GM12878 (cell line): Measurements from ENCODE around the gene TTLL6. TPM values are rescaled to one million over a fixed set of nuclear protein-coding genes. Genes with fewer than 3 reads are reported as not detected.

Experiments
- ATAC-seq: fragments of 200-7000 bp; cut with Tn5 transposase; 3 replicates; pipeline ENCODE4 v1.9.1; 2020; ENCODE audit warnings: mild to moderate bottlenecking, moderate library complexity
- BruUV-seq: library from RNA; stranded (reverse); fragments of 400-500 nt; replicated peaks from 2 replicates; lab custom pipeline; 2021; lab: Mats Ljungman, UMichigan
- CTCF ChIA-PET: fragments of 300-600 bp; sonication (Branson Sonifier 250); formaldehyde crosslinking; extraction: SDS; loops from one replicate; lab custom pipeline; 2021; ENCODE audit warnings: inconsistent platforms; lab: Yijun Ruan, JAX
- POLR2A ChIA-PET: fragments of 350-600 bp; formaldehyde crosslinking; extraction: SDS; loops from one replicate; lab custom pipeline; 2021; ENCODE audit warnings: inconsistent platforms; lab: Charles Lee
- RAD21 ChIA-PET: fragments of 300-600 bp; sonication (Branson Sonifier 250); formaldehyde crosslinking; loops from one replicate; lab custom pipeline; 2023; ENCODE audit warnings: antibody characterized with exemption; ENCODE audit not compliant: unreplicated experiment; lab: Charles Lee
- SMC1A ChIA-PET: fragments of 300-600 bp; sonication (Branson Sonifier 250); formaldehyde crosslinking; loops from one replicate; lab custom pipeline; 2023; ENCODE audit not compliant: unreplicated experiment, uncharacterized antibody; lab: Charles Lee
- DNase-seq: peaks from one replicate; pipeline ENCODE4 v3.0.0-alpha.2; 2011; ENCODE audit warnings: low read depth, low spot score
- FAIRE-seq: peaks from 3 replicates; lab custom pipeline; 2011; peaks lifted over from hg19 to GRCh38; lab: Jason Lieb, UNC
- H2AFZ ChIP-seq: 2 replicates; pipeline ENCODE4 v1.6.0; 2011; ENCODE audit warnings: low read depth, low read length, control low read depth; ENCODE audit not compliant: control insufficient read depth
- H3K27ac ChIP-seq: 2 replicates; pipeline ENCODE4 v1.5.1; 2011; ENCODE audit warnings: control low read depth; ENCODE audit not compliant: control insufficient read depth, insufficient read depth
- H3K27me3 ChIP-seq, 2 experiments: replicated peaks in 1 of 2; 2 replicates each; pipeline versions ENCODE4 v1.6.0 to v1.6.1; 2011; ENCODE audit warnings: low read length in 1 of 2; ENCODE audit not compliant: control insufficient read depth in 2 of 2, insufficient read depth in 2 of 2
- H3K36me3 ChIP-seq, 2 experiments: 2 replicates each; pipeline ENCODE4 v1.5.1; 2011; ENCODE audit warnings: low read length in 1 of 2; ENCODE audit not compliant: control insufficient read depth in 2 of 2, insufficient read depth in 2 of 2
- H3K4me1 ChIP-seq: 2 replicates; pipeline ENCODE4 v1.6.1; 2011; ENCODE audit warnings: mild to moderate bottlenecking, low read length, moderate library complexity, mixed read lengths; ENCODE audit not compliant: control insufficient read depth, insufficient read depth
- H3K4me2 ChIP-seq: 2 replicates; pipeline ENCODE4 v1.6.0; 2011; ENCODE audit warnings: control low read depth; ENCODE audit not compliant: control insufficient read depth, insufficient read depth
- H3K4me3 ChIP-seq: fragments of 200-600 bp; sonication (generic); 2 replicates; pipeline ENCODE4 v1.5.1; 2016
- H3K79me2 ChIP-seq: 2 replicates; pipeline ENCODE4 v1.6.0; 2011; ENCODE audit warnings: low read length; ENCODE audit not compliant: control insufficient read depth, insufficient read depth
- H3K9ac ChIP-seq: 2 replicates; pipeline ENCODE4 v1.8.0; 2011; ENCODE audit warnings: low read length, control low read depth, mixed read lengths; ENCODE audit not compliant: control insufficient read depth, insufficient read depth
- H3K9me3 ChIP-seq: replicated peaks from 3 replicates; pipeline ENCODE4 v1.5.1; 2011; ENCODE audit warnings: mild to moderate bottlenecking, low read length; ENCODE audit not compliant: control insufficient read depth, insufficient read depth
- H4K20me1 ChIP-seq: 2 replicates; pipeline ENCODE4 v1.6.0; 2011; ENCODE audit not compliant: control insufficient read depth, insufficient read depth
- BACH1 ChIP-seq: fragments of 450-650 bp; IDR thresholded peaks from 2 replicates; pipeline ENCODE4 v1.6.1; 2017; ENCODE audit warnings: mild to moderate bottlenecking, borderline replicate concordance
- BHLHE40 ChIP-seq, 2 experiments: fragments of 450-650 bp in 1 of 2; IDR thresholded peaks; 2 replicates each; pipeline ENCODE4 v1.6.1; 2011 to 2017; ENCODE audit warnings: low read depth in 2 of 2, borderline replicate concordance in 1 of 2, improper control_type of control experiment in 1 of 2, low read length in 1 of 2, mild to moderate bottlenecking in 1 of 2
- BRCA1 ChIP-seq: IDR thresholded peaks from 2 replicates; pipeline ENCODE4 v1.6.1; 2011; ENCODE audit warnings: low read depth, low read length, improper control_type of control experiment
- CBFB ChIP-seq: IDR thresholded peaks from 2 replicates; pipeline ENCODE4 v1.6.1; 2016; ENCODE audit warnings: antibody characterized with exemption, low read depth
- DPF2 ChIP-seq: fragments of 450-650 bp; IDR thresholded peaks from 2 replicates; pipeline ENCODE4 v1.6.1; 2017; ENCODE audit warnings: mild to moderate bottlenecking
- IKZF2 ChIP-seq, 2 experiments: fragments of 450-650 bp; IDR thresholded peaks; 2 replicates each; pipeline ENCODE4 v1.6.1; 2017; ENCODE audit warnings: mild to moderate bottlenecking in 2 of 2, moderate library complexity in 2 of 2
- JUNB ChIP-seq: IDR thresholded peaks from 2 replicates; pipeline ENCODE4 v1.6.1; 2016; ENCODE audit warnings: antibody characterized with exemption, mild to moderate bottlenecking
- MEF2A ChIP-seq: IDR thresholded peaks from 2 replicates; pipeline ENCODE4 v1.6.1; 2011; ENCODE audit warnings: low read depth, mild to moderate bottlenecking, low read length, moderate library complexity; ENCODE audit not compliant: insufficient read depth
- RUNX3 ChIP-seq: IDR thresholded peaks from 2 replicates; pipeline ENCODE4 v1.6.1; 2012; ENCODE audit warnings: low read length, inconsistent platforms
- ZNF384 ChIP-seq: IDR thresholded peaks from 2 replicates; pipeline ENCODE4 v1.6.1; 2012; ENCODE audit warnings: low read depth, mild to moderate bottlenecking, low read length, improper control_type of control experiment, borderline replicate concordance
- WGBS: methylation state at CpG from one replicate; pipeline ENCODE4 v1.1.6; 2016; ENCODE audit warnings: low lambda C conversion rate; ENCODE audit not compliant: insufficient replicate concordance, insufficient coverage; ENCODE audit errors: missing lambda C conversion rate; 5-methylcytosine and 5-hydroxymethylcytosine counted together
- in situ Hi-C: fragments of 300-500 bp; cut with MboI; formaldehyde crosslinking; loops from 9 replicates; pipeline ENCODE4 v1.14.3; 2018; ENCODE audit warnings: mixed read lengths
- intact Hi-C: fragments of 100-400 bp; cut with micrococcal nuclease; formaldehyde crosslinking; loops from one replicate; pipeline ENCODE4 v1.14.2; 2022; ENCODE audit not compliant: unreplicated experiment
- polyA plus RNA-seq, 11 experiments: library from polyadenylated mRNA; depleted of rRNA in 4 of 11; unstranded in 6 of 11; stranded (reverse) in 5 of 11; fragments of >200 nt; fragmentation: Nextera tagmentation in 4 of 11; fragmentation: Illumina TruSeq in 1 of 11; extraction: Ambion mirVana in 4 of 11; extraction: Trizol in 1 of 11; gene quantifications; 1 replicate in 1 of 11; 2 replicates in 10 of 11; pipeline versions ENCODE4 v1.2.1 to v1.2.3, GENCODE V29; 2011 to 2016; ENCODE audit warnings: inconsistent platforms in 2 of 11, missing spikeins in 2 of 11, low read depth in 1 of 11
- total RNA-seq, 4 experiments: library from RNA; depleted of rRNA in 3 of 4; stranded (reverse); fragments of >200 nt in 3 of 4; fragmentation: Illumina TruSeq in 1 of 4; extraction: Trizol in 1 of 4; gene quantifications; 2 replicates each; pipeline versions ENCODE4 v1.2.1 to v1.2.3, GENCODE V29; 2013 to 2021
- TF ChIP-seq, protein P1 (sequence below): fragments of 450-650 bp; IDR thresholded peaks from 2 replicates; pipeline ENCODE4 v1.6.1; 2018; ENCODE audit warnings: borderline replicate concordance, mild to moderate bottlenecking; ENCODE audit not compliant: partially characterized antibody
- TF ChIP-seq, protein P2 (sequence below): IDR thresholded peaks from 2 replicates; pipeline ENCODE4 v1.6.1; 2011; ENCODE audit warnings: mild to moderate bottlenecking, low read depth, low read length, moderate library complexity; ENCODE audit not compliant: insufficient replicate concordance
- TF ChIP-seq, protein P3 (sequence below): fragments of 450-650 bp; IDR thresholded peaks from 2 replicates; pipeline ENCODE4 v1.6.1; 2018; ENCODE audit warnings: mild to moderate bottlenecking, low read depth, moderate library complexity; ENCODE audit not compliant: partially characterized antibody
- TF ChIP-seq, protein P4 (sequence below): fragments of 450-650 bp; IDR thresholded peaks from 2 replicates; pipeline ENCODE4 v1.6.1; 2017; ENCODE audit warnings: mild to moderate bottlenecking, low read depth, inconsistent platforms; ENCODE audit not compliant: poor library complexity, severe bottlenecking
- TF ChIP-seq, protein P5 (sequence below): fragments of 450-650 bp; IDR thresholded peaks from 2 replicates; pipeline ENCODE4 v1.6.1; 2014; ENCODE audit warnings: mild to moderate bottlenecking

TTLL6 gene
- total and polyA plus RNA-seq, 10 of the 15 experiments (the other 5 are each of a cell fraction or from before 2014, with no cell fraction given): 0.06 to 0.36 (median 0.13) TPM; not detected in 4

DNA sequence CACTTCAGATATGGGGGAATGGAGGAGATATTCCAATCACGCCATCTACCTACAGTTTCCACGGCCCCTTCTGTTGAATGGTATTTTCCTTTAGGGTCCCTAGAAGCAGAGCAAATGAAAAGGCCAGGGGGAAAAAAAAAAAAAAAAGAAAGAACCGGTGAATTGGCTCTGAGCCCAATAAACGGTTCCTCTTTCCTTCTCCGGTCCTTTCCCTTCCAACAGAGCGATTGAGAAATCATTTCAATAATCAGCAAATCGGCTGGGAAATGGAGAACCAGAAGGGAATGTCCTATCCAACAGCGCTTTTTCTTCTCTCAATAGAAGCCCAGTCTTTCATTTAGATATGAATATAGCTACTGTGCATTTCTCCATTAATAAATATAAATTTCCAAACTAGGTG, 61.7 kb downstream of the TTLL6 start:
- FAIRE-seq (no peak), ATAC-seq (no peak), DNase-seq (no peak)
- CTCF ChIA-PET: interaction anchor here (0.9 kb wide), 1 partner anchor 76 kb away, joined by 3 read pairs; no protein-coding TSS in a partner anchor
- intact Hi-C loops: no loop called here
- no peak overlapping the region for H3K4me3 ChIP-seq
- H3K36me3 ChIP-seq: no peaks in the 10 kb centered on the region
- no peak overlapping the region for H3K27ac ChIP-seq
- H3K27me3 ChIP-seq: peaks cover 23 to 28% of the 10 kb centered on the region in 2 experiments
- no peak overlapping the region for H3K4me2 ChIP-seq
- RAD21 ChIA-PET: no interaction called here
- H3K4me1 ChIP-seq: no peaks in the 10 kb centered on the region
- SMC1A ChIA-PET: interaction anchor here (0.5 kb wide), 1 partner anchor 46 kb away, joined by 4 read pairs; no protein-coding TSS in a partner anchor
- POLR2A ChIA-PET: no interaction called here
- H3K9me3 ChIP-seq: no peaks in the 10 kb centered on the region
- 14% methylated on average over 8 of the region's 8 CpGs for WGBS
- in situ Hi-C loops: no loop called here
- peaks cover 2% of the 10 kb centered on the region; the same call in 1 of the 2 replicates for H4K20me1 ChIP-seq
- H3K9ac ChIP-seq: no peak overlapping the region
- no TSS peak for BruUV-seq
- no peak overlapping the region for H2AFZ ChIP-seq
- H3K79me2 ChIP-seq: no peaks in the 10 kb centered on the region
- TF ChIP-seq BHLHE40 (IDR thresholded peaks at IDR 0.05; ENCODE audit: borderline replicate concordance in 1 of 2, low read depth in 2 of 2, low read length in 1 of 2) (no peak), IKZF2 (IDR thresholded peaks at IDR 0.05) (no peak), ZNF384 (no peak), MEF2A (no peak), BRCA1 (no peak), CBFB (no peak), JUNB (no peak), DPF2 (no peak), BACH1 (no peak), RUNX3 (no peak)
- TF ChIP-seq, protein P1, sequence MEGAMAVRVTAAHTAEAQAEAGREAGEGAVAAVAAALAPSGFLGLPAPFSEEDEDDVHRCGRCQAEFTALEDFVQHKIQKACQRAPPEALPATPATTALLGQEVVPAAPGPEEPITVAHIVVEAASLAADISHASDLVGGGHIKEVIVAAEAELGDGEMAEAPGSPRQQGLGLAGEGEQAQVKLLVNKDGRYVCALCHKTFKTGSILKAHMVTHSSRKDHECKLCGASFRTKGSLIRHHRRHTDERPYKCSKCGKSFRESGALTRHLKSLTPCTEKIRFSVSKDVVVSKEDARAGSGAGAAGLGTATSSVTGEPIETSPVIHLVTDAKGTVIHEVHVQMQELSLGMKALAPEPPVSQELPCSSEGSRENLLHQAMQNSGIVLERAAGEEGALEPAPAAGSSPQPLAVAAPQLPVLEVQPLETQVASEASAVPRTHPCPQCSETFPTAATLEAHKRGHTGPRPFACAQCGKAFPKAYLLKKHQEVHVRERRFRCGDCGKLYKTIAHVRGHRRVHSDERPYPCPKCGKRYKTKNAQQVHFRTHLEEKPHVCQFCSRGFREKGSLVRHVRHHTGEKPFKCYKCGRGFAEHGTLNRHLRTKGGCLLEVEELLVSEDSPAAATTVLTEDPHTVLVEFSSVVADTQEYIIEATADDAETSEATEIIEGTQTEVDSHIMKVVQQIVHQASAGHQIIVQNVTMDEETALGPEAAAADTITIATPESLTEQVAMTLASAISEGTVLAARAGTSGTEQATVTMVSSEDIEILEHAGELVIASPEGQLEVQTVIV: no peak
- TF ChIP-seq, protein P2, sequence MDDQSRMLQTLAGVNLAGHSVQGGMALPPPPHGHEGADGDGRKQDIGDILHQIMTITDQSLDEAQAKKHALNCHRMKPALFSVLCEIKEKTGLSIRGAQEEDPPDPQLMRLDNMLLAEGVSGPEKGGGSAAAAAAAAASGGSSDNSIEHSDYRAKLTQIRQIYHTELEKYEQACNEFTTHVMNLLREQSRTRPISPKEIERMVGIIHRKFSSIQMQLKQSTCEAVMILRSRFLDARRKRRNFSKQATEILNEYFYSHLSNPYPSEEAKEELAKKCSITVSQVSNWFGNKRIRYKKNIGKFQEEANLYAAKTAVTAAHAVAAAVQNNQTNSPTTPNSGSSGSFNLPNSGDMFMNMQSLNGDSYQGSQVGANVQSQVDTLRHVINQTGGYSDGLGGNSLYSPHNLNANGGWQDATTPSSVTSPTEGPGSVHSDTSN: no peak
- TF ChIP-seq, protein P3, sequence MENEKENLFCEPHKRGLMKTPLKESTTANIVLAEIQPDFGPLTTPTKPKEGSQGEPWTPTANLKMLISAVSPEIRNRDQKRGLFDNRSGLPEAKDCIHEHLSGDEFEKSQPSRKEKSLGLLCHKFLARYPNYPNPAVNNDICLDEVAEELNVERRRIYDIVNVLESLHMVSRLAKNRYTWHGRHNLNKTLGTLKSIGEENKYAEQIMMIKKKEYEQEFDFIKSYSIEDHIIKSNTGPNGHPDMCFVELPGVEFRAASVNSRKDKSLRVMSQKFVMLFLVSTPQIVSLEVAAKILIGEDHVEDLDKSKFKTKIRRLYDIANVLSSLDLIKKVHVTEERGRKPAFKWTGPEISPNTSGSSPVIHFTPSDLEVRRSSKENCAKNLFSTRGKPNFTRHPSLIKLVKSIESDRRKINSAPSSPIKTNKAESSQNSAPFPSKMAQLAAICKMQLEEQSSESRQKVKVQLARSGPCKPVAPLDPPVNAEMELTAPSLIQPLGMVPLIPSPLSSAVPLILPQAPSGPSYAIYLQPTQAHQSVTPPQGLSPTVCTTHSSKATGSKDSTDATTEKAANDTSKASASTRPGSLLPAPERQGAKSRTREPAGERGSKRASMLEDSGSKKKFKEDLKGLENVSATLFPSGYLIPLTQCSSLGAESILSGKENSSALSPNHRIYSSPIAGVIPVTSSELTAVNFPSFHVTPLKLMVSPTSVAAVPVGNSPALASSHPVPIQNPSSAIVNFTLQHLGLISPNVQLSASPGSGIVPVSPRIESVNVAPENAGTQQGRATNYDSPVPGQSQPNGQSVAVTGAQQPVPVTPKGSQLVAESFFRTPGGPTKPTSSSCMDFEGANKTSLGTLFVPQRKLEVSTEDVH: no peak
- TF ChIP-seq, protein P4, sequence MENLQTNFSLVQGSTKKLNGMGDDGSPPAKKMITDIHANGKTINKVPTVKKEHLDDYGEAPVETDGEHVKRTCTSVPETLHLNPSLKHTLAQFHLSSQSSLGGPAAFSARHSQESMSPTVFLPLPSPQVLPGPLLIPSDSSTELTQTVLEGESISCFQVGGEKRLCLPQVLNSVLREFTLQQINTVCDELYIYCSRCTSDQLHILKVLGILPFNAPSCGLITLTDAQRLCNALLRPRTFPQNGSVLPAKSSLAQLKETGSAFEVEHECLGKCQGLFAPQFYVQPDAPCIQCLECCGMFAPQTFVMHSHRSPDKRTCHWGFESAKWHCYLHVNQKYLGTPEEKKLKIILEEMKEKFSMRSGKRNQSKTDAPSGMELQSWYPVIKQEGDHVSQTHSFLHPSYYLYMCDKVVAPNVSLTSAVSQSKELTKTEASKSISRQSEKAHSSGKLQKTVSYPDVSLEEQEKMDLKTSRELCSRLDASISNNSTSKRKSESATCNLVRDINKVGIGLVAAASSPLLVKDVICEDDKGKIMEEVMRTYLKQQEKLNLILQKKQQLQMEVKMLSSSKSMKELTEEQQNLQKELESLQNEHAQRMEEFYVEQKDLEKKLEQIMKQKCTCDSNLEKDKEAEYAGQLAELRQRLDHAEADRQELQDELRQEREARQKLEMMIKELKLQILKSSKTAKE: no peak
- TF ChIP-seq, protein P5, sequence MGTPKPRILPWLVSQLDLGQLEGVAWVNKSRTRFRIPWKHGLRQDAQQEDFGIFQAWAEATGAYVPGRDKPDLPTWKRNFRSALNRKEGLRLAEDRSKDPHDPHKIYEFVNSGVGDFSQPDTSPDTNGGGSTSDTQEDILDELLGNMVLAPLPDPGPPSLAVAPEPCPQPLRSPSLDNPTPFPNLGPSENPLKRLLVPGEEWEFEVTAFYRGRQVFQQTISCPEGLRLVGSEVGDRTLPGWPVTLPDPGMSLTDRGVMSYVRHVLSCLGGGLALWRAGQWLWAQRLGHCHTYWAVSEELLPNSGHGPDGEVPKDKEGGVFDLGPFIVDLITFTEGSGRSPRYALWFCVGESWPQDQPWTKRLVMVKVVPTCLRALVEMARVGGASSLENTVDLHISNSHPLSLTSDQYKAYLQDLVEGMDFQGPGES: no peak
